Karpas-422 (cell line): Measurements from ENCODE around the gene FUT9. TPM values are rescaled to one million over a fixed set of nuclear protein-coding genes. Genes with fewer than 3 reads are reported as not detected.

ENCODE experiments used
- DNase-seq: peaks from one replicate; pipeline ENCODE4 v3.0.0-alpha.2; 2015
- H2AFZ ChIP-seq: fragments of 200-600 bp; sonication (generic); 2 replicates; pipeline ENCODE4 v1.6.1; 2014; ENCODE audit warnings: antibody characterized with exemption, low read length, mixed read lengths
- H3K27ac ChIP-seq: fragments of 200-600 bp; sonication (generic); 2 replicates; pipeline ENCODE4 v1.5.1; 2014; ENCODE audit warnings: mild to moderate bottlenecking, low read length, moderate library complexity
- H3K27me3 ChIP-seq: fragments of 200-600 bp; sonication (generic); 2 replicates; pipeline ENCODE4 v1.6.1; 2014; ENCODE audit warnings: low read length, mixed read lengths
- H3K36me3 ChIP-seq: fragments of 200-600 bp; sonication (generic); 2 replicates; pipeline ENCODE4 v1.6.1; 2014; ENCODE audit warnings: low read length, mixed read lengths; ENCODE audit not compliant: insufficient read depth
- H3K4me1 ChIP-seq: fragments of 200-600 bp; sonication (generic); 2 replicates; pipeline ENCODE4 v1.6.1; 2014; ENCODE audit warnings: mild to moderate bottlenecking, low read length, mixed read lengths
- H3K4me2 ChIP-seq: fragments of 200-600 bp; sonication (generic); 2 replicates; pipeline ENCODE4 v1.6.1; 2014; ENCODE audit warnings: low read length, low read depth, mild to moderate bottlenecking; ENCODE audit not compliant: poor library complexity, severe bottlenecking
- H3K4me3 ChIP-seq: fragments of 200-600 bp; sonication (generic); 2 replicates; pipeline ENCODE4 v1.5.1; 2014; ENCODE audit warnings: mild to moderate bottlenecking, antibody characterized with exemption, low read length, mixed read lengths
- H3K79me2 ChIP-seq: fragments of 200-600 bp; sonication (generic); 2 replicates; pipeline ENCODE4 v1.6.1; 2014; ENCODE audit warnings: mild to moderate bottlenecking, low read length, mixed read lengths
- H3K9ac ChIP-seq: fragments of 200-600 bp; sonication (generic); 2 replicates; pipeline ENCODE4 v1.6.0; 2014; ENCODE audit warnings: low read length
- H3K9me2 ChIP-seq: fragments of 200-600 bp; sonication (generic), shearing (Covaris generic); replicated peaks from 2 replicates; pipeline ENCODE4 v1.6.0; 2014; ENCODE audit warnings: mild to moderate bottlenecking, low read length, moderate library complexity; ENCODE audit not compliant: insufficient read depth
- H3K9me3 ChIP-seq: fragments of 300-700, 200-600 bp; sonication (generic); 2 replicates; pipeline ENCODE4 v1.6.1; 2014; ENCODE audit warnings: low read length, mixed read lengths
- H4K20me1 ChIP-seq: fragments of 200-600 bp; sonication (generic); 2 replicates; pipeline ENCODE4 v1.6.1; 2014; ENCODE audit warnings: mild to moderate bottlenecking, antibody characterized with exemption, low read length, low read depth; ENCODE audit not compliant: insufficient read depth
- total RNA-seq: library from RNA; depleted of rRNA; stranded (reverse); fragments of >200 nt; shearing (Covaris generic); gene quantifications from 2 replicates; pipeline ENCODE4 v1.2.3, GENCODE V29; 2014; ENCODE audit warnings: low replicate concordance; rRNA removed

Gene FUT9
- not detected in 2 replicates for total RNA-seq

DNA sequence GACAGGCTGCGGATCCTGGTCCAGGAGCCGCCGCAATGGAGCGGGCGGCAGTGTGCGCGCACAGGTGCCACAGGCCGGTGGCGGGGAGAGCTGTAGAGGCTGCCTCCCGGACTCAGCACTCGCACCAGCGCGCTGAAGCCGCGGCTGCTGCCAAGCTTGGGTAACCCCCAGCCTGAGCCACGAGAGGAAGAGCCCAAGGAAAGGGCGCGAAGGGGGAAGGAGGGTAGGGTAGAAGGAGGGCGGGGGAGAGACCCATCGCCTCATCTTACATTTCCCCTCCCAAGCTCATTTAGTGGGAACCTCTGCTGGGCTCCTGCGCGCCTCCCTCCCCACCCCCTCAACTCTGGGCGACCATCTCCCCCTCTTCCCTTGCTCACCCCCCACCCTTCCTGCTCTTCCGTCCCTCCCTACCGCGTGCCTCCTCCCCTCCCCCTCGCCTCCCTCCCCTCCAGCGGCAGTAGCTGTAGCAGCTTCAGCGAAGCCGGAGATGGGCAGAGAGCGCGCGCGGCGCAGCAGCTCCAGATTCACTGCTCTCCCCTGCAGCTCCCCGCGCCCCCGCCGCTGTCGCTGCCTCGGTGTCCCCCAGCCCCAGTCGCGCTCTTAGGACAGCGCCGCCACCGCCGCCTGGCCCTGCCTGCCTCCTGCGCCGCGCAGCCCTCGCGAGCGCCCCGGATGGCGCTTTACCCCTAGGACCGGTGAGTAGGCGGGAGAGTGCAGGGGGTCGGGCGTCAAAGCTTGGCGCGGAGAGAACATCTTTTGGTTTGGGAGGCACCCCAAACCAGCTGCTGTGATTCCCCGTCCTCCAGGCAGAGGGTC, at the start of gene FUT9:
TSS of gene FUT9 (plus strand) at position 457 of the 816 bp plus-strand sequence. CDS start 187,182 bp downstream, outside the sequence.
- Histone ChIP-seq H3K4me2 (no peak within 1 kb of the TSS), H3K27me3 (no peaks in the 10 kb centered on the region), H2AFZ (no peak within 1 kb of the TSS), H3K4me1 (no peaks in the 10 kb centered on the region), H3K79me2 (no peaks in the 10 kb centered on the region), H3K9me2 (no peaks in the 10 kb centered on the region), H3K9ac (no peak within 1 kb of the TSS), H3K27ac (no peak within 1 kb of the TSS), H4K20me1 (no peaks in the 10 kb centered on the region), H3K4me3 (no peak within 1 kb of the TSS), H3K9me3 (no peaks in the 10 kb centered on the region), H3K36me3 (no peaks in the 10 kb centered on the region)
- no peak for DNase-seq

DNA sequence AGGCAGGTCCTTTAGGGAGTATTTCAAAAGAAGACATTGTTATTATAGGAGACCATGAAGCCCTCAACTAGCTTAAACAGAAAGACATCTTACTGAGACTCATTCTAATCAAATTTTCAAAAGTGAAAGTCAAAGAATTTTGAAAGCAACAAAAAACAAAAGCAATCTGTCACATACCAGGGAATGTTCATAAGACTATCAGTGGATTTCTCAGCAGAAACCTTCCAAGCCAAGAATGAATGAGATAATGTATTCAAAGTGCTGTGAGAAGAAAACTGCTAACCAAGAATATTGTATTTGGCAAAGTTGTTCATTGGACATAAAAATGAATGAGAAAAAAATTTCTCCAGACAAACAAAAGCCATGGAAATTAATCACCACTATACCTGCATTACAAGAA, 48.2 kb upstream of the FUT9 start:
- Histone ChIP-seq H3K9me3 (peaks cover 4% of the 10 kb centered on the region), H3K79me2 (no peaks in the 10 kb centered on the region), H3K4me1 (no peaks in the 10 kb centered on the region), H3K9me2 (no peaks in the 10 kb centered on the region), H3K4me3 (no peak overlapping the region), H3K4me2 (no peak overlapping the region), H3K27me3 (no peaks in the 10 kb centered on the region), H2AFZ (no peak overlapping the region), H3K36me3 (no peaks in the 10 kb centered on the region), H4K20me1 (no peaks in the 10 kb centered on the region), H3K27ac (no peak overlapping the region), H3K9ac (no peak overlapping the region)
- DNase-seq: no peak

DNA sequence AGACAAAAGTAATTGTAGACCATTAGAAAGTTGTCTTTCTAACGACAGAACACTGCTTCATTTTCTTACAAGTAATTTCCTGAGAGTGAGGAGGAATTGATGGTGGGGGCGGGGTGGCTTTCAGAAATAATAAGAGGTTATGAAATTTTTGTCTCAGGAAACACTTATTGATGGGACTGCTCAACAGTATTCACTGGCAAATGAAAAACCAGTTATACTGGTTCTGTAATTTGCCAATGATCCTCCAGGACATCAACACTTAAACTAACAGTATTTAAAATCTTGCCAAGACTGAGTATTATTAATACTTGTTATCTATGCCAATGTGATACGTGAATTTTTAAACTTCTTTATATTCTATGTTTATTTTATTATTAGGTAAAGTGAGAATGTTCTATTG, 41.8 kb upstream of the FUT9 start:
- no peaks in the 10 kb centered on the region for H4K20me1 ChIP-seq
- H3K9ac ChIP-seq: no peak overlapping the region
- no peak for DNase-seq
- no peaks in the 10 kb centered on the region for H3K9me2 ChIP-seq
- H3K4me2 ChIP-seq: no peak overlapping the region
- H3K36me3 ChIP-seq: no peaks in the 10 kb centered on the region
- no peak overlapping the region for H2AFZ ChIP-seq
- H3K79me2 ChIP-seq: no peaks in the 10 kb centered on the region
- no peaks in the 10 kb centered on the region for H3K4me1 ChIP-seq
- H3K27ac ChIP-seq: no peak overlapping the region
- H3K27me3 ChIP-seq: no peaks in the 10 kb centered on the region
- H3K4me3 ChIP-seq: no peak overlapping the region
- no peaks in the 10 kb centered on the region for H3K9me3 ChIP-seq

DNA sequence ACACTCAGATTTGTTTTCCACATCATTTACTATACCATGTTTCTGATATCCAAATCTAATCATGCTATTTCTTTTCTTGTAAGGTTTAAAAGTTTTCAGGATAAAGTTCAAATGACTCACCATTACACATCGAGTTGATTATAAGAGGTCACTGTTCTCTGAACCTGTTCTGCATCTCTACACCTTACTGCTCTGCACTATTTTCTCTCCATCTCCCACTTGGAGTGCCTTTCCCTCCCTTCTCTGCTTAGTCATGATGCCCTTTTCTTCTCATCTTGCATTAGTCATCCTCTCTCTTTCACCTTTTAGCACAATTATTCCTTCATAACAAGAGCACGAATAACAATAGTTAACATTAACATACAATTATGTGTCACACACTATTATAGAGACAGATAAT, 37.5 kb upstream of the FUT9 start:
- Histone ChIP-seq H3K36me3 (no peaks in the 10 kb centered on the region), H3K9ac (no peak overlapping the region), H2AFZ (no peak overlapping the region)

DNA sequence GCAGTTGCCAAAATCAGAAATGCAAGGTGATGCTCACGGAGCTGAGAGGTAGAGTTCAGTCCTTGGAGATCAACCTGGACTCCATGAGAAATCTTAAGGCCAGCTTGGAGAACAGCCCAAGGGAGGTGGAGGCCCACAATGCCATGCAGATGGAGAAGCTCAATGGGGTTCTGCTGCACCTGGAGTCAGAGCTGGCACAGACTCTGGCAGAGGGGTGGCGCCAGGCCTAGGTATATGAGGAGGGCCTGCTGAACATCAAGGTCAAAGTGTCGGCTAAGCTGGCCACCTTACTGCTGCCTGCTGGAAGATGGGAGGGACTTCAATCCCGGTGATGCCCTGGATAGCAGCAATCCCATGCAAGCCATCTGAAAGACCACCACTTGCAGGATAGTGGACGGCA, 23.9 kb upstream of the FUT9 start:
- H3K9ac ChIP-seq: no peak overlapping the region
- H3K9me2 ChIP-seq: no peaks in the 10 kb centered on the region
- no peaks in the 10 kb centered on the region for H4K20me1 ChIP-seq
- no peak overlapping the region for H3K4me2 ChIP-seq
- H3K36me3 ChIP-seq: no peaks in the 10 kb centered on the region
- no peaks in the 10 kb centered on the region for H3K9me3 ChIP-seq
- H3K27me3 ChIP-seq: no peaks in the 10 kb centered on the region
- H2AFZ ChIP-seq: no peak overlapping the region
- DNase-seq: no peak
- H3K79me2 ChIP-seq: no peaks in the 10 kb centered on the region
- no peak overlapping the region for H3K4me3 ChIP-seq
- no peak overlapping the region for H3K27ac ChIP-seq
- H3K4me1 ChIP-seq: no peaks in the 10 kb centered on the region

More for the DNA sequence above, 37.5 kb upstream of the FUT9 start:
- DNase-seq: no peak
- Histone ChIP-seq H3K27ac (no peak overlapping the region), H3K4me1 (no peaks in the 10 kb centered on the region), H3K27me3 (no peaks in the 10 kb centered on the region), H3K9me3 (no peaks in the 10 kb centered on the region), H4K20me1 (no peaks in the 10 kb centered on the region), H3K9me2 (no peaks in the 10 kb centered on the region), H3K4me3 (no peak overlapping the region), H3K4me2 (no peak overlapping the region), H3K79me2 (no peaks in the 10 kb centered on the region)

DNA sequence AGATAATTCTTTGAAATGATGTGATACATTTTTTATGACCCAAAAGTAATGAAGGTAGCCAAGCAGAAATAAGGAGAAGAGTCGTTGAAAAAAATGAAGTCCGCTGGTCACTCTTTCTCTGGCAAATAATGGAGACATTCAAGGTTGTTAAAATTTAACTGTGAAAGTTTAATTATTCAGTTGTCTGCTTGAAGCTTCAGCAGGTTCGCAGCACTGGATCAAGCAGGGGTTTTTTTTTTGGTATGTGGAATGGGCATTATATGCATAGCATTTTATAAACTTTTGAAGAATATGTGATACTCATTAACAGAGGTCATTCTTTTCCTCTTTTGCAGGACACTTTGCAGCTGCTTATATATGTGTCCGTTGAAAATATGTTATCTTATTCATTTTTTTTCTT, 21.6 kb upstream of the FUT9 start:
- Histone ChIP-seq H3K27me3 (no peaks in the 10 kb centered on the region), H3K27ac (no peak overlapping the region), H3K4me2 (no peak overlapping the region), H3K9ac (no peak overlapping the region), H3K36me3 (no peaks in the 10 kb centered on the region), H2AFZ (no peak overlapping the region), H3K9me2 (no peaks in the 10 kb centered on the region), H4K20me1 (no peaks in the 10 kb centered on the region), H3K4me3 (no peak overlapping the region), H3K9me3 (no peaks in the 10 kb centered on the region), H3K79me2 (no peaks in the 10 kb centered on the region), H3K4me1 (no peaks in the 10 kb centered on the region)
- DNase-seq: no peak

DNA sequence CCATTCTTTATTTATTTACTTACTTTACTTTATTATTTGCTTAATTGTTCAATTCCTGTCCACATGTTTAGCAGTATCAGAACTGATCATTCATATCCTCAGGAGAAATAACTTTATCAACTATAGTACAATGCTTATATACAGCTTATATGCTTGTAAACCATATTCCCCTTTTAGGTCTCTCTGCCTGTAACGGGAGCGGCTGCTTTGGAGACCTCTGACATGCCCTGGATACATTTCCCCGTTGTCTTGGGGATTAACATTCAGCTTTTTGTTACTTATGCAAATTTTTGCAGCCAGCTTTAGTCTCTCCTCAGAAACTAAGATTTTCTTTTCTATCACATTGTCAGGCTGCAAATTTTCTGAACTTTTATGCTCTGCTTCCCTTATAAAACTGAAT, 17.6 kb upstream of the FUT9 start:
- no peaks in the 10 kb centered on the region for H3K4me1 ChIP-seq
- H2AFZ ChIP-seq: no peak overlapping the region
- no peaks in the 10 kb centered on the region for H3K9me3 ChIP-seq
- no peak overlapping the region for H3K4me3 ChIP-seq
- no peaks in the 10 kb centered on the region for H3K36me3 ChIP-seq
- no peak overlapping the region for H3K27ac ChIP-seq
- no peaks in the 10 kb centered on the region for H3K27me3 ChIP-seq
- no peak overlapping the region for H3K9ac ChIP-seq
- no peaks in the 10 kb centered on the region for H4K20me1 ChIP-seq
- no peak for DNase-seq
- H3K79me2 ChIP-seq: no peaks in the 10 kb centered on the region
- H3K9me2 ChIP-seq: no peaks in the 10 kb centered on the region
- H3K4me2 ChIP-seq: no peak overlapping the region

DNA sequence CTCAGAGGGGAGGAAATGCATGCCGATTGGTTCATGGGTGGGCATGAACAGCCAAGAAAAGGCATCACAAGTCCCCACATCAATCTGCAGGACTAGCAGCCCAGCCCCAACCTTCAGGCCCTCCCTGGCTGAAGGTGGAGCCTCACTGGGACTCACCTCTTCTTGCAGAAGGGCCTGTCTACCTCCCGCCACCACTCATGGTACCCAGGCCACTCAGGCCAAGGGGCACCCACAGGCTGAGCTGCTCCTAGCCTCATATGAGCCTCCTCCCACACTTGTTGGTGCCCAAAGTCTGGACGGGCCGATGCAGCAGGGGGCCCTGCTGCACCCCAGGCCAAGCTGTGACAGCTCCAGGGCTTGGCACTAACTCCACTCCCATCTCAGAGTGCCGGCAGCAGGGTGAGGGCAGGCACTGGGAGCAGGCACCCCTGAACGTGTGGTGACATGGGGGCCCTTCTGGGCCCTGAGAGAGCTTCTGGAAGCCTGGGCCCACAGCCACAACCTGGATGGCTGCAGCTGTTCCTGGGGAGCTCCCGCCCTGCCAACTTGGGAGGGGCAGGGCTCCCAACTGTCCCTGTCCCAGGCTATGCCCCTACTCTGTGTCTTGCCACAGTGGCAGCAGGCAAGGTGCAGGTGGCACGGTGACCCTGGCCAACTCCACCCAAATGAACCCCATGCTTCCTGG, 13.7 kb upstream of the FUT9 start:
- H3K36me3 ChIP-seq: no peaks in the 10 kb centered on the region
- no peaks in the 10 kb centered on the region for H3K9me2 ChIP-seq
- H3K79me2 ChIP-seq: no peaks in the 10 kb centered on the region
- H3K27me3 ChIP-seq: no peaks in the 10 kb centered on the region
- no peak overlapping the region for H3K4me3 ChIP-seq
- H3K27ac ChIP-seq: no peak overlapping the region
- no peak overlapping the region for H2AFZ ChIP-seq
- no peak for DNase-seq
- H4K20me1 ChIP-seq: no peaks in the 10 kb centered on the region
- no peaks in the 10 kb centered on the region for H3K9me3 ChIP-seq
- H3K4me1 ChIP-seq: no peaks in the 10 kb centered on the region
- no peak overlapping the region for H3K9ac ChIP-seq
- no peak overlapping the region for H3K4me2 ChIP-seq
